GM23338 (cell line): ENCODE results near the gene UHMK1. TPM values are rescaled to one million over a fixed set of nuclear protein-coding genes. Genes with fewer than 3 reads are reported as not detected.
A peak's percentile ranks its signal among the peaks of the same experiment; 100 is the strongest.
"Not testable (repeated sequence)": the region's sequence is repeated elsewhere in the genome, so short reads cannot be mapped to it uniquely, and the experiment has no call there.

Experiments used
- ATAC-seq: fragments of 200-7000 bp; cut with Tn5 transposase; 3 replicates; pipeline ENCODE4 v1.9.1; 2020
- DNase-seq: peaks from one replicate; pipeline ENCODE4 v3.0.0-alpha.2; 2015; ENCODE audit warnings: low spot score
- H2AFZ ChIP-seq: fragments of 200-600 bp; sonication (generic); 2 replicates; pipeline ENCODE4 v1.8.0; 2016; ENCODE audit warnings: antibody characterized with exemption, mild to moderate bottlenecking, moderate library complexity
- H3F3A ChIP-seq: fragments of 200-600 bp; sonication (generic); replicated peaks from 2 replicates; pipeline ENCODE4 v1.8.0; 2017; ENCODE audit warnings: antibody characterized with exemption, mixed run types, low read depth
- H3K27ac ChIP-seq: fragments of 200-600 bp; sonication (generic); 2 replicates; pipeline ENCODE4 v1.6.1; 2016; ENCODE audit warnings: low read depth
- H3K27me3 ChIP-seq: fragments of 200-600 bp; sonication (generic); 2 replicates; pipeline ENCODE4 v1.8.0; 2016; ENCODE audit warnings: mild to moderate bottlenecking, mixed run types, moderate library complexity; ENCODE audit not compliant: insufficient read depth
- H3K36me3 ChIP-seq: fragments of 200-600 bp; sonication (generic); 2 replicates; pipeline ENCODE4 v1.8.0; 2016; ENCODE audit warnings: mild to moderate bottlenecking; ENCODE audit not compliant: insufficient read depth
- H3K4me1 ChIP-seq: fragments of 200-600 bp; sonication (generic); 2 replicates; pipeline ENCODE4 v1.8.0; 2016; ENCODE audit warnings: mild to moderate bottlenecking, moderate library complexity; ENCODE audit not compliant: insufficient read depth
- H3K4me2 ChIP-seq: fragments of 200-600 bp; sonication (generic); 2 replicates; pipeline ENCODE4 v1.7.1; 2017; ENCODE audit warnings: mixed run types
- H3K4me3 ChIP-seq: fragments of 200-600 bp; sonication (generic); 2 replicates; pipeline ENCODE4 v1.6.1; 2016; ENCODE audit warnings: mixed run types
- H3K79me2 ChIP-seq: fragments of 200-600 bp; sonication (generic); replicated peaks from 2 replicates; pipeline ENCODE4 v1.8.0; 2017; ENCODE audit warnings: mild to moderate bottlenecking; ENCODE audit not compliant: insufficient read depth
- H3K9me2 ChIP-seq: fragments of 200-600 bp; sonication (generic); 2 replicates; pipeline ENCODE4 v1.8.0; 2017; ENCODE audit not compliant: insufficient read depth
- H4K20me1 ChIP-seq: fragments of 200-600 bp; sonication (generic); replicated peaks from 2 replicates; pipeline ENCODE4 v1.8.0; 2017; ENCODE audit warnings: mild to moderate bottlenecking; ENCODE audit not compliant: insufficient read depth
- H3K27ac Mint-ChIP-seq: 2 replicates; pipeline ENCODE4 v1.8.0; 2020; ENCODE audit warnings: inconsistent platforms, mild to moderate bottlenecking, moderate library complexity, mixed read lengths
- H3K27me3 Mint-ChIP-seq: 3 replicates; pipeline ENCODE4 v1.8.0; 2022; ENCODE audit warnings: low read depth, mild to moderate bottlenecking, moderate library complexity, mixed read lengths, inconsistent platforms; ENCODE audit not compliant: insufficient read depth, poor library complexity
- H3K36me3 Mint-ChIP-seq: 3 replicates; pipeline ENCODE4 v1.8.0; 2021; ENCODE audit warnings: low read depth, mild to moderate bottlenecking, inconsistent platforms, moderate library complexity, mixed read lengths
- H3K4me1 Mint-ChIP-seq: 3 replicates; pipeline ENCODE4 v1.8.0; 2020; ENCODE audit warnings: mild to moderate bottlenecking, inconsistent platforms, mixed read lengths
- H3K4me3 Mint-ChIP-seq: 3 replicates; pipeline ENCODE4 v1.8.0; 2021; ENCODE audit warnings: moderate library complexity, mild to moderate bottlenecking, inconsistent platforms, mixed read lengths
- H3K9me3 Mint-ChIP-seq: 3 replicates; pipeline ENCODE4 v1.8.0; 2020; ENCODE audit warnings: moderate library complexity, mild to moderate bottlenecking, inconsistent platforms, mixed read lengths
- CTCF ChIP-seq, 2 experiments: fragments of 200-600 bp in 1 of 2; sonication (generic) in 1 of 2; conservative IDR thresholded peaks; 2 replicates each; pipeline versions ENCODE4 v1.5.1 to v1.6.1; 2016 to 2017; ENCODE audit warnings: antibody characterized with exemption in 2 of 2, low read depth in 2 of 2, mild to moderate bottlenecking in 2 of 2, moderate library complexity in 1 of 2
- ETS1 ChIP-seq: IDR thresholded peaks from 2 replicates; pipeline ENCODE4 v1.6.1; 2016; ENCODE audit warnings: antibody characterized with exemption
- EZH2phosphoT487 ChIP-seq: fragments of 200-600 bp; sonication (generic); IDR thresholded peaks from one replicate; pipeline ENCODE4 v1.8.1; 2018; ENCODE audit warnings: antibody characterized with exemption; ENCODE audit not compliant: unreplicated experiment
- NANOG ChIP-seq: IDR thresholded peaks from 2 replicates; pipeline ENCODE4 v1.6.1; 2016; ENCODE audit warnings: antibody characterized with exemption, borderline replicate concordance
- REST ChIP-seq: IDR thresholded peaks from one replicate; pipeline ENCODE4 v1.6.1; 2018; ENCODE audit warnings: antibody characterized with exemption; ENCODE audit not compliant: unreplicated experiment
- ZNF331 ChIP-seq: fragments of 250-450 bp; sonication (Bioruptor Pico); IDR thresholded peaks from 2 replicates; pipeline ENCODE4 v1.5.0; 2020; ENCODE audit warnings: low read depth, mild to moderate bottlenecking, moderate library complexity
- ZNF462 ChIP-seq: fragments of 250-450 bp; sonication (Bioruptor Pico); IDR thresholded peaks from 2 replicates; pipeline ENCODE4 v1.5.0; 2020; ENCODE audit warnings: mild to moderate bottlenecking, moderate library complexity
- polyA plus RNA-seq: library from polyadenylated mRNA; unstranded; fragments of >200 nt; fragmentation: Nextera tagmentation; extraction: Ambion mirVana; gene quantifications from 2 replicates; pipeline ENCODE4 v1.2.1, GENCODE V29; 2016
- total RNA-seq: library from RNA; depleted of rRNA; stranded (reverse); fragments of >200 nt; shearing (Covaris generic); gene quantifications from 2 replicates; pipeline ENCODE4 v1.2.3, GENCODE V29; 2014

The UHMK1 gene
- total and polyA plus RNA-seq, 2 experiments from 2014 or later: 8.6 to 28.3 TPM

GRCh38 chr1:162495531-162496233 lies 1.9 kb upstream of the UHMK1 start:
- H3K27ac Mint-ChIP-seq, DNase-seq, ATAC-seq, H3K4me2 ChIP-seq, H2AFZ ChIP-seq, H3K4me3 Mint-ChIP-seq, H3K36me3 ChIP-seq, H3F3A ChIP-seq, H3K36me3 Mint-ChIP-seq, H3K27ac ChIP-seq, H3K27me3 Mint-ChIP-seq, H3K4me3 ChIP-seq, H3K9me3 Mint-ChIP-seq, H3K27me3 ChIP-seq: not testable (repeated sequence)
- H3K4me1 Mint-ChIP-seq: peaks cover 17% of the 10 kb centered on the region; the same call in 2 of the 3 replicates
- H3K79me2 ChIP-seq: peaks cover 29% of the 10 kb centered on the region
- H4K20me1 ChIP-seq: peaks cover 23% of the 10 kb centered on the region
- peaks cover 14% of the 10 kb centered on the region for H3K9me2 ChIP-seq
- H3K4me1 ChIP-seq: peaks cover 25% of the 10 kb centered on the region

- peak; percentile 40 for DNase-seq
- H3K9me3 Mint-ChIP-seq: peaks cover 2% of the 10 kb centered on the region; the same call in 2 of the 3 replicates
- H3F3A ChIP-seq: no peaks in the 10 kb centered on the region
- peak overlapping the region; percentile 99 for H3K4me3 ChIP-seq
- H3K4me3 Mint-ChIP-seq: peak overlapping the region; percentile 91
- H3K9me2 ChIP-seq: peaks cover 14% of the 10 kb centered on the region
- peak overlapping the region; percentile 86 for H3K27ac ChIP-seq
- H4K20me1 ChIP-seq: peaks cover 29% of the 10 kb centered on the region
- peaks cover 21% of the 10 kb centered on the region for H3K36me3 ChIP-seq
- H3K27me3 Mint-ChIP-seq: peaks cover 9% of the 10 kb centered on the region
- H3K79me2 ChIP-seq: peaks cover 44% of the 10 kb centered on the region
- peaks cover 25% of the 10 kb centered on the region for H3K4me1 ChIP-seq
- H3K27ac Mint-ChIP-seq: peak overlapping the region; percentile 96
- ATAC-seq: peak; percentile 35
- peaks cover 17% of the 10 kb centered on the region; the same call in 2 of the 3 replicates for H3K4me1 Mint-ChIP-seq
- H3K36me3 Mint-ChIP-seq: peaks cover 17% of the 10 kb centered on the region
- no peaks in the 10 kb centered on the region for H3K27me3 ChIP-seq
- peak overlapping the region; percentile 72 for H3K4me2 ChIP-seq
- peak overlapping the region; percentile 74 for H2AFZ ChIP-seq
- no peak for TF ChIP-seq REST
- TF ChIP-seq ZNF331 (CRISPR knock-in tag): no peak
- no peak for TF ChIP-seq ETS1
- TF ChIP-seq CTCF (conservative IDR thresholded peaks at IDR 0.05; ENCODE audit: low read depth in 2 of 2): no peak
- TF ChIP-seq ZNF462 (CRISPR knock-in tag): no peak
- no peak for TF ChIP-seq NANOG
- TF ChIP-seq EZH2phosphoT487: no peak
Measured at GRCh38 chr1:162497104-162497722, 405 bp upstream of the UHMK1 start.
